Measurements from ENCODE around the gene CYP27B1. TPM values are rescaled to one million over a fixed set of nuclear protein-coding genes. Genes with fewer than 3 reads are reported as not detected.

The CYP27B1 gene
- total RNA-seq, 4 donors from 2014 or later, result 0.17 to 0.44 TPM; not detected in 2

DNA sequence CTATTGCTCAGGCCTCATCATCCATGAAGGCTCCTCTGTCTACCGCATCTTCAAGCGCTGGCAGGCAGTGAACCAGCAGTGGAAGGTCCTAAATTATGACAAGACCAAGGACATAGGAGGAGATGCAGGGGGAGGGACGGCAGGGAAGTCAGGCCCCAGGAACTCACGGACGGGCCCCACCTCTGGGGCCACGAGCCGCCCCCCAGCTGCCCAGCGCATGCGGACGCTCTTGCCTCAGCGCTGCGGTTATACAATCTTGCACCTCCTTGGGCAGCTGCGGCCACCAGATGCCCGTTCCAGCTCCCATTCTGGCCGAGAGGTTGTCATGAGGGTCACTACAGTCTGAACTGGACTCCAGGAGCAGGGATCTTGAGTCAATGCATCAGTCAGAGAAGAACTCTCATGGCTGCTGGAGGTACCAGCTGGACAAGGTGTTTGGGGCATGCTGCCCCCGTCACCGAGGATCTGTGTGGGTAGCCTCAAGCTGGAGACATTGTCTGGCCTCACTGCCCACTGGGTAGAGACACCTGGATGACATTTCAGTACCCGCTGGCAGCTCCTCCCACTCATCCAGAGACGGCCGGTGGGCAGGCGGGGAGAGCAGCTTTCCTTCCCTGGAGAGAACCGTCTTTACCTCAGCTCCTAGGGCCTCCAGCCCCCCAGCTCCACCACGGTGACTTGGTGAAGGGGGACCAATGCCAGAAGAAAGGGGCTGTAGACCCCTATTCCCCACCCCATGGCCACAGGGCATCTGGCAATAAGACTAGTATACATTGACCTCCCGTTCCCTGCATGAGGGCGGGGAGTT lies 8.1 kb downstream of the CYP27B1 start:
- TF ChIP-seq, protein P1, sequence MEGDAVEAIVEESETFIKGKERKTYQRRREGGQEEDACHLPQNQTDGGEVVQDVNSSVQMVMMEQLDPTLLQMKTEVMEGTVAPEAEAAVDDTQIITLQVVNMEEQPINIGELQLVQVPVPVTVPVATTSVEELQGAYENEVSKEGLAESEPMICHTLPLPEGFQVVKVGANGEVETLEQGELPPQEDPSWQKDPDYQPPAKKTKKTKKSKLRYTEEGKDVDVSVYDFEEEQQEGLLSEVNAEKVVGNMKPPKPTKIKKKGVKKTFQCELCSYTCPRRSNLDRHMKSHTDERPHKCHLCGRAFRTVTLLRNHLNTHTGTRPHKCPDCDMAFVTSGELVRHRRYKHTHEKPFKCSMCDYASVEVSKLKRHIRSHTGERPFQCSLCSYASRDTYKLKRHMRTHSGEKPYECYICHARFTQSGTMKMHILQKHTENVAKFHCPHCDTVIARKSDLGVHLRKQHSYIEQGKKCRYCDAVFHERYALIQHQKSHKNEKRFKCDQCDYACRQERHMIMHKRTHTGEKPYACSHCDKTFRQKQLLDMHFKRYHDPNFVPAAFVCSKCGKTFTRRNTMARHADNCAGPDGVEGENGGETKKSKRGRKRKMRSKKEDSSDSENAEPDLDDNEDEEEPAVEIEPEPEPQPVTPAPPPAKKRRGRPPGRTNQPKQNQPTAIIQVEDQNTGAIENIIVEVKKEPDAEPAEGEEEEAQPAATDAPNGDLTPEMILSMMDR (IDR thresholded peaks at IDR 0.05; ENCODE audit: low read depth), result no peak

DNA sequence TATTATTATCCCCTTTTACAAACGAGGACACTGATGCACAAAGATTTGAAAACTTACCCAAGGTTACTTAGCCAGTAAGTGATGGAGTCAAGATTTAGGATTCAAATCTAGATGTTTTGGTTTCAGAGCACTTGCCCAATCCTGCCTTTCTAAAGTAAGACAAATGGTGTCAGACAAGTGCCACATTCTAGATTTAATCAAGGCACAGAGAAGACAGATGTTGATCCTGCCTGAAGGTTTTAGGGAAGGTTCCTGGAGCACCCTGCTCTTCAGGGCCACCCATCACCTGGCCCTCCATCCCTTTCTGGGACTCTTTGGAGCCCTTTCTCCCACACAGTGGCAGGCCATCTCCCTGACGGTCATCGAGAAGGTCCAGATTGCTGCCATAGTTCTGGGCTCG lies 9.1 kb downstream of the CYP27B1 start:
- TF ChIP-seq, protein P1 (IDR thresholded peaks at IDR 0.05; ENCODE audit: low read depth), result no peak

DNA sequence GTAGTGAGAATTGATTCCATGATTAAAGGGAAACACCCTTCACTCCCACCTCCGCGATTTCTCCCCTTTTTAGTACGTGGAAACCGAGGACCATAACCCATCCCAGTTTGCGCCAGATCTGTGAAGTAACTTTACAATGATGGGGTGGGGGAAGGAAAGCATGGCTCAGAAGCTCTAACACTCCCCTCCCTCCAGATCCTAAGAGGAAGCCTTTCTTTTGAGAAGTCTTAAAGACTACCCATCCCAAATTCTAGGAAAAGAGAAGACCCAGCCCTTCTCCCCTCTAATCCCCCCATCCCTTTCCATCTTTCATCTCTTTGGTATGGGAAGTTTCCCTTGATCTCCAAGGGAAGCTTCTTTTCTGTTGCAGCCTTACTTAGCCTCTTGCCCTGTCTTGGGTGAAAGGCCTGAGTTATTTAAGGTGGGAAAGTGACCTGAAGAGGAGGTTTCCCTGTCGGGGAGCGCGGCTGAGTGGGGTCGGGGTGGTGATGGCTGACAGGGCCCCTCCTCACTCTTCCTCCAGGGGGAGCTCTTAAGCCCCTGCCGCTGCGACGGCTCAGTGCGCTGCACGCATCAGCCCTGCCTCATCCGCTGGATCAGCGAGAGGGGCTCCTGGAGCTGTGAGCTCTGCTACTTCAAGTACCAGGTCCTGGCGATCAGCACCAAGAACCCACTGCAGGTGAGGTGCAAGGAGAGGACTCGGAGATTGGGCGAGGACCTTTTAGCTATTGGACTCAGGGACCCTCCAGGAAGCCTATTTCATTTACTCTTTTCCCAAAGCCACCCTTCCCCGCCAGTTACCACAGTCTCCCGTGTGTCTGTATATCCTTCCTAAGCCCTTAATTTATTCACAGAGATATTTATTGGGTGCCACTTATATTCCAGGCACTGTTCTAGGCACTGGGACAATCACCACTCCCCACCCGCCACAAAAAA lies 10.2 kb downstream of the CYP27B1 start:
- TF ChIP-seq, protein P1 (IDR thresholded peaks at IDR 0.05; ENCODE audit: low read depth), result no peak

DNA sequence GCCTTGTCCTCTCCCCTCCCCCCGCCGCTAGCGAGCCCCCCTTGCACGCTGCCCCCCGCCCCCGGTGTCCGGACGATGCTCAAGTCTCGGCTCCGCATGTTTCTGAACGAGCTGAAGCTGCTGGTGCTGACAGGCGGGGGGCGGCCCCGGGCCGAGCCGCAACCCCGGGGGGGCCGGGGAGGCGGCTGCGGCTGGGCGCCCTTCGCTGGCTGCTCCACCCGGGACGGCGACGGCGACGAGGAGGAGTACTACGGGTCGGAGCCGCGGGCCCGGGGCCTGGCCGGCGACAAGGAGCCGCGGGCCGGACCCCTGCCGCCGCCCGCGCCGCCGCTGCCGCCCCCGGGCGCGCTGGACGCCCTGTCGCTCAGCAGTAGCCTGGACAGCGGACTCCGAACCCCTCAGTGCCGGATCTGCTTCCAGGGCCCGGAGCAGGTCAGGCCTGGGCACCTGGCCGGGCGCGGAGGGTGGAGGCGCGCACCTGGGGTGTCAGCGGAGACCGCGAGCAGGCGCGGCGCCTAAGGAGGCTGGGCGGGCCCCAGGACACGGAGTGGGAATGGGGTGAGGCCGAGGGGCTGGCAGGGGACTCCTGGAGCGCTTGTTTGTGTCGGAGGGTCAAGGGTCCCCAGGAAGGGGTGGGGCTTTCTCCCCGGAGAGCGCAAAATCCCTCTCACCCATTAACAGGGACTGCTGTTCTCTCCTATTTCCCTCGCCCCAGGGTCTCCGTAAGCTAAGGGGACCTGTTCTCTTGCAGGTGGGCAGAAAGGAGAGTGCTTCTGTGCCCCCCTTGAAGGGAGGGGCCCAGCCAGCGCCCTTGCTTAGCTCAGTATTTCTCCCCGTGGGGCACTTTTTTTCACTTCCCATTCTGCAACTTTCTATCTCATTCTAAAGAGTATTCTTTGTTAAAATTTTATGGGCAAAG lies 11.2 kb downstream of the CYP27B1 start:
- TF ChIP-seq, protein P1 (IDR thresholded peaks at IDR 0.05; ENCODE audit: low read depth), result no peak

DNA sequence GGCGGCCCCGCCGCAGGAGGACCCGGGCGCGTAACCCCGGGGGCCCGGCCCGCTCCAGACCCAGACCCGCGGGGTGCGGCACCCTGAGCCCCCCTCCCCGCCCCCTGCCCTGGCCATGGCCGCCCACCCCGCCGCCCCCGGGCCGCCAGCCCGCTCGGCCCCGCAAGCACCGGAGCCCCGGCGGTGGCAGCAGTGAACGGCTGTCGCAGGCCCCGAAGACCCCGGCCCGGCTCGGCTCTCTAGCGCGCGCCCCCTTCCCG lies 11.8 kb downstream of the CYP27B1 start:
- TF ChIP-seq, protein P1 (IDR thresholded peaks at IDR 0.05; ENCODE audit: low read depth), result no peak

DNA sequence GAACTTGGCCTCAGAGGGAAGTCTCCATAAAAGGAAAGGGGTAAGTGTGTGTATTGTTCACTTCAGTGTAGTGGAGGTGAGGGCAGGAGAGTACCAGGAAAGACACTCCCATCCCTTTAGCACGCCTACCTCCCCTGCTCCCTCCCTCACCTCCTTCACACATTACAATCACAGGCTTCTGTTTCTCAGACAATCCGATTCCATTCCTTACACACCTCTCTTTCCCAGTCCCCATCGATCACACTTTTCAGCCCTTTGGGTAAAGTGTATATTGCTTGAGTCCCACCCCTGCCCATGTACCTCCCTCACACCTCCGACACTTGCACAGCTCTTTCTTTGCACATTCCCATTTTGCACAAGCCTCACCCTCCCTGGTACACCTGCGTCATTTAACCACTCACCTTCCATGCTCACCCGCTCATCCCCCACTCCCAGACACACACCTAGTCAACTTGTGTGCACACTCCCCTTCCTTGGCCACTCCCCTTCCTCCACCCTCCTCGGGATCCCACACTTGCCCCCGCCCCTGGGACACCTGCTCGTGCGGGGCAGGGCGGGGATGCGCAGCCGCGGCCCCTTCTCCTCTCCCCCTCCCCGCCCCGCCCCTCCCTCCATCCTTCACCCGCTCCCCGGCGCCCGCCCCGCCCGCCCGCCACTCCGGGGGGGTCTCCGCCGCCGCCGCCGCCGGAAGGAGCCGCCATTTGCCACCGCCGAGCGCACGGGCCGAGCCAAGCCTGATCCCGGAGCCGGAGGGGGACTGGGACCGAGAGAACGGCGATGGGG lies 12.3 kb downstream of the CYP27B1 start, which contains the start of gene MARCHF9:
Gene MARCHF9 (plus strand): TSS at position 693 of the 783 bp plus-strand sequence. CDS start 426 bp downstream, outside the sequence.
- TF ChIP-seq, protein P1 (IDR thresholded peaks at IDR 0.05; ENCODE audit: low read depth), result no peak

All from subcutaneous adipose tissue (tissue), 4 donors.